SK-N-SH (cell line): Measurements from ENCODE around the gene KCNG1. TPM values are rescaled to one million over a fixed set of nuclear protein-coding genes. Genes with fewer than 3 reads are reported as not detected.
A peak's percentile ranks its signal among the peaks of the same experiment; 100 is the strongest.

Experiments used
- CTCF ChIA-PET: fragments of 300-600, 350-600 bp; formaldehyde crosslinking; extraction: SDS; loops from one replicate; lab custom pipeline; 2021; lab: Yijun Ruan, JAX
- POLR2A ChIA-PET: fragments of 350-600 bp; sonication (Branson Sonifier 250); formaldehyde crosslinking; extraction: SDS; loops from one replicate; lab custom pipeline; 2020; ENCODE audit warnings: antibody characterized with exemption, inconsistent platforms; lab: Yijun Ruan, JAX
- DNase-seq: peaks from one replicate; pipeline ENCODE4 v3.0.0; 2012
- H2AFZ ChIP-seq: fragments of 200-600 bp; sonication (generic); 2 replicates; pipeline ENCODE4 v1.8.1; 2016; ENCODE audit warnings: antibody characterized with exemption, mild to moderate bottlenecking, low read depth
- H3F3A ChIP-seq: fragments of 200-600 bp; sonication (generic); replicated peaks from 2 replicates; pipeline ENCODE3; 2016; ENCODE audit warnings: antibody characterized with exemption, mild to moderate bottlenecking; ENCODE audit not compliant: insufficient read depth
- H3K27ac ChIP-seq, 2 experiments: fragments of 200-500 bp in 1 of 2; fragments of 200-600 bp in 1 of 2; sonication (Bioruptor generic) in 1 of 2; sonication (generic), shearing (Covaris generic) in 1 of 2; 2 replicates each; pipeline versions ENCODE4 v1.5.1 to v1.6.1; 2014 to 2016; ENCODE audit warnings: low read depth in 2 of 2, inconsistent platforms in 1 of 2, low read length in 1 of 2, mild to moderate bottlenecking in 1 of 2, mixed read lengths in 1 of 2
- H3K27me3 ChIP-seq: fragments of 200-600 bp; sonication (generic), shearing (Covaris generic); 2 replicates; pipeline ENCODE4 v1.6.1; 2016; ENCODE audit warnings: mixed run types; ENCODE audit not compliant: insufficient read depth
- H3K36me3 ChIP-seq, 2 experiments: fragments of 200-500 bp in 1 of 2; fragments of 200-600 bp in 1 of 2; sonication (Bioruptor generic) in 1 of 2; sonication (generic) in 1 of 2; replicated peaks in 1 of 2; 2 replicates each; pipeline versions ENCODE3 to v1.5.1; 2014 to 2016; ENCODE audit warnings: low read length in 1 of 2, mild to moderate bottlenecking in 1 of 2; ENCODE audit not compliant: insufficient read depth in 2 of 2, control insufficient read depth in 1 of 2
- H3K4me1 ChIP-seq, 2 experiments: fragments of 200-500 bp in 1 of 2; fragments of 200-600 bp in 1 of 2; sonication (Bioruptor generic) in 1 of 2; sonication (generic), shearing (Covaris generic) in 1 of 2; 2 replicates each; pipeline versions ENCODE4 v1.5.1 to v1.6.1; 2014 to 2016; ENCODE audit warnings: low read depth in 1 of 2, low read length in 1 of 2, mixed run types in 1 of 2; ENCODE audit not compliant: insufficient read depth in 2 of 2, control insufficient read depth in 1 of 2
- H3K4me2 ChIP-seq: fragments of 200-600 bp; sonication (generic), shearing (Covaris generic); 2 replicates; pipeline ENCODE4 v1.6.1; 2017; ENCODE audit warnings: mixed run types
- H3K4me3 ChIP-seq, 2 experiments: fragments of 200-500 bp in 1 of 2; fragments of 200-600 bp in 1 of 2; sonication (Bioruptor generic) in 1 of 2; sonication (generic), shearing (Covaris generic) in 1 of 2; 2 replicates each; pipeline versions ENCODE4 v1.5.1 to v1.8.1; 2014 to 2016; ENCODE audit warnings: low read depth in 2 of 2, inconsistent platforms in 1 of 2, low read length in 1 of 2, mild to moderate bottlenecking in 1 of 2, mixed read lengths in 1 of 2, moderate library complexity in 1 of 2
- H3K79me2 ChIP-seq: fragments of 200-600 bp; sonication (generic); 2 replicates; pipeline ENCODE4 v1.8.1; 2017; ENCODE audit warnings: mild to moderate bottlenecking; ENCODE audit not compliant: insufficient read depth
- H3K9ac ChIP-seq: fragments of 200-600 bp; sonication (generic); 2 replicates; pipeline ENCODE4 v1.6.1; 2017; ENCODE audit warnings: mixed run types
- H3K9me2 ChIP-seq: fragments of 200-600 bp; sonication (generic); 2 replicates; pipeline ENCODE4 v1.6.1; 2017; ENCODE audit warnings: mixed run types
- H3K9me3 ChIP-seq: fragments of 200-600 bp; sonication (generic); 2 replicates; pipeline ENCODE4 v1.6.1; 2017; ENCODE audit warnings: mixed run types, mild to moderate bottlenecking, moderate library complexity
- H4K20me1 ChIP-seq: fragments of 200-600 bp; sonication (generic); 2 replicates; pipeline ENCODE4 v1.6.1; 2017; ENCODE audit warnings: mild to moderate bottlenecking, mixed run types; ENCODE audit not compliant: insufficient read depth
- CHD2 ChIP-seq: fragments of 150-350 bp; IDR thresholded peaks from 2 replicates; pipeline ENCODE4 v1.6.1; 2018; ENCODE audit warnings: low read length; ENCODE audit not compliant: partially characterized antibody
- CTCF ChIP-seq: fragments of 200-600 bp; sonication (generic); IDR thresholded peaks from 2 replicates; pipeline ENCODE4 v1.6.1; 2017; ENCODE audit warnings: antibody characterized with exemption, mild to moderate bottlenecking, moderate library complexity
- ELF1 ChIP-seq: IDR thresholded peaks from 2 replicates; pipeline ENCODE4 v1.4.0; 2012
- EP300 ChIP-seq, 2 experiments: IDR thresholded peaks; 2 replicates each; pipeline versions ENCODE4 v1.4.0 to v1.6.1; 2012; ENCODE audit warnings: borderline replicate concordance in 1 of 2, low read depth in 1 of 2, low read length in 1 of 2
- FOXM1 ChIP-seq: IDR thresholded peaks from 2 replicates; pipeline ENCODE4 v1.4.0; 2012; ENCODE audit warnings: low read depth, mild to moderate bottlenecking
- GABPA ChIP-seq: IDR thresholded peaks from 2 replicates; pipeline ENCODE4 v1.4.0; 2012; ENCODE audit warnings: low read depth, mild to moderate bottlenecking
- GATA2 ChIP-seq: sonication (generic); formaldehyde crosslinking; IDR thresholded peaks from 2 replicates; pipeline ENCODE4 v1.5.0; 2020; ENCODE audit warnings: mild to moderate bottlenecking, missing genetic modification reagents
- JUND ChIP-seq: IDR thresholded peaks from 2 replicates; pipeline ENCODE4 v1.4.0; 2012
- MXI1 ChIP-seq: IDR thresholded peaks from 2 replicates; pipeline ENCODE4 v1.6.1; 2012; ENCODE audit warnings: mild to moderate bottlenecking, low read depth, low read length, improper control_type of control experiment
- NFIC ChIP-seq: IDR thresholded peaks from 2 replicates; pipeline ENCODE4 v1.4.0; 2012; ENCODE audit warnings: borderline replicate concordance
- NRF1 ChIP-seq: IDR thresholded peaks from 2 replicates; pipeline ENCODE4 v1.6.1; 2012; ENCODE audit warnings: low read depth, mild to moderate bottlenecking, low read length
- REST ChIP-seq: IDR thresholded peaks from 2 replicates; pipeline ENCODE4 v1.6.1; 2012; ENCODE audit warnings: mild to moderate bottlenecking, low read depth, low read length, moderate library complexity
- RXRA ChIP-seq: IDR thresholded peaks from 2 replicates; pipeline ENCODE4 v1.4.0; 2012; ENCODE audit warnings: low read depth, mild to moderate bottlenecking, borderline replicate concordance
- TCF12 ChIP-seq: IDR thresholded peaks from 2 replicates; pipeline ENCODE4 v1.4.0; 2012
- TEAD4 ChIP-seq: IDR thresholded peaks from 2 replicates; pipeline ENCODE4 v1.4.0; 2012; ENCODE audit warnings: mild to moderate bottlenecking, borderline replicate concordance; ENCODE audit not compliant: insufficient read depth
- USF1 ChIP-seq: IDR thresholded peaks from 2 replicates; pipeline ENCODE4 v1.4.0; 2012; ENCODE audit warnings: low read depth, borderline replicate concordance
- WGBS: methylation state at CpG from one replicate; pipeline ENCODE4 v1.1.6; 2017; ENCODE audit warnings: low lambda C conversion rate; 5-methylcytosine and 5-hydroxymethylcytosine counted together
- polyA plus RNA-seq, 3 experiments: library from polyadenylated mRNA; depleted of rRNA; stranded (reverse); fragments of >200 nt; gene quantifications; 2 replicates each; pipeline ENCODE4 v1.2.3, GENCODE V29; 2012

The KCNG1 gene
- polyA plus RNA-seq, 1 of the 3 experiments (the other 2 are of a cell fraction): 13.8 TPM

- H2AFZ ChIP-seq: no peak overlapping the region
- ChIA-PET POLR2A (no interaction called here), CTCF (interaction anchor here (0.6 to 5.4 kb wide), 10 partner anchors 10 to 647 kb away, joined by 3 to 25 read pairs (median 4); partner anchors contain the start of gene BCAS4)
- no peaks in the 10 kb centered on the region for H3K27me3 ChIP-seq
- H3K4me3 ChIP-seq: no peak overlapping the region
- no peaks in the 10 kb centered on the region for H4K20me1 ChIP-seq
- 73% methylated on average over 20 of the region's 20 CpGs for WGBS
- peaks cover 12% of the 10 kb centered on the region for H3F3A ChIP-seq
- no peaks in the 10 kb centered on the region for H3K79me2 ChIP-seq
- no peaks in the 10 kb centered on the region for H3K9me3 ChIP-seq
- peaks cover 4 to 12% of the 10 kb centered on the region in 2 experiments; a peak in 1 of 4 replicates for H3K4me1 ChIP-seq
- no peak for DNase-seq
- TF ChIP-seq EP300 (IDR thresholded peaks at IDR 0.05; ENCODE audit: borderline replicate concordance in 1 of 2, low read depth in 1 of 2, low read length in 1 of 2) (0 out of 4 replicates have a peak, but pooled peaks of 1 of the 2 experiments have one; percentile 25), USF1 (no peak), RXRA (no peak), MXI1 (no peak)
- H3K9ac ChIP-seq: no peak overlapping the region
- H3K27ac ChIP-seq: no peak overlapping the region; a peak in 1 of 4 replicates
- no peak overlapping the region for H3K4me2 ChIP-seq
- H3K9me2 ChIP-seq: no peaks in the 10 kb centered on the region
- H3K36me3 ChIP-seq: no peaks in the 10 kb centered on the region
Measured at GRCh38 chr20:50977066-50978021, 45.6 kb downstream of the KCNG1 start.

- TF ChIP-seq REST (no peak), NRF1 (no peak), GABPA (no peak), MXI1 (no peak), NFIC (no peak), TEAD4 (no peak), CHD2 (no peak), EP300 (IDR thresholded peaks at IDR 0.05; ENCODE audit: borderline replicate concordance in 1 of 2, low read depth in 1 of 2, low read length in 1 of 2) (no peak), CTCF (no peak), FOXM1 (no peak), ELF1 (no peak), TCF12 (no peak), RXRA (no peak), JUND (no peak), GATA2 (CRISPR knock-in tag) (no peak)
- no peak overlapping the region for H3K27ac ChIP-seq
- no peak overlapping the region for H3K9ac ChIP-seq
- H3K4me1 ChIP-seq: peaks cover 0 to 12% of the 10 kb centered on the region in 2 experiments; a peak in 1 of 4 replicates
- H3K9me2 ChIP-seq: no peaks in the 10 kb centered on the region
- WGBS: 78% methylated on average over 10 of the region's 10 CpGs
- H3K36me3 ChIP-seq: no peaks in the 10 kb centered on the region
- H2AFZ ChIP-seq: no peak overlapping the region
- H3F3A ChIP-seq: peaks cover 12% of the 10 kb centered on the region
- CTCF ChIA-PET: interaction anchor here (1.1 to 5.4 kb wide), 6 partner anchors 11 to 649 kb away, joined by 3 to 25 read pairs (median 5); partner anchors contain the start of gene BCAS4
- H3K27me3 ChIP-seq: no peaks in the 10 kb centered on the region
- POLR2A ChIA-PET: interaction anchor here (0.6 kb wide), 2 partner anchors 186 to 1145 kb away, joined by 4 to 5 read pairs; no protein-coding TSS in a partner anchor
- no peak for DNase-seq
- H3K9me3 ChIP-seq: no peaks in the 10 kb centered on the region
- H3K4me3 ChIP-seq: no peak overlapping the region
- H3K79me2 ChIP-seq: no peaks in the 10 kb centered on the region
- H4K20me1 ChIP-seq: no peaks in the 10 kb centered on the region
- no peak overlapping the region for H3K4me2 ChIP-seq
Measured at GRCh38 chr20:50975701-50976330, 47.1 kb downstream of the KCNG1 start.
